Retinal pigment epithelial cell (primary cell): Measurements from ENCODE around the gene ADPRM.
A peak's percentile ranks its signal among the peaks of the same experiment; 100 is the strongest.
"Not testable (repeated sequence)": the region's sequence is repeated elsewhere in the genome, so short reads cannot be mapped to it uniquely, and the experiment has no call there.

ENCODE experiments used
- DNase-seq: peaks from one replicate; pipeline ENCODE4 v3.0.0-alpha.2; 2010; ENCODE audit warnings: low read depth
- H3K4me3 ChIP-seq: 2 replicates; pipeline ENCODE4 v1.5.1; 2011; ENCODE audit warnings: mild to moderate bottlenecking, low read length, control low read depth, moderate library complexity
- TF ChIP-seq, protein P1 (sequence below): conservative IDR thresholded peaks from 2 replicates; pipeline ENCODE4 v1.5.1; 2011; ENCODE audit warnings: low read depth, low read length, control low read depth, inconsistent platforms

ADPRM gene

DNA sequence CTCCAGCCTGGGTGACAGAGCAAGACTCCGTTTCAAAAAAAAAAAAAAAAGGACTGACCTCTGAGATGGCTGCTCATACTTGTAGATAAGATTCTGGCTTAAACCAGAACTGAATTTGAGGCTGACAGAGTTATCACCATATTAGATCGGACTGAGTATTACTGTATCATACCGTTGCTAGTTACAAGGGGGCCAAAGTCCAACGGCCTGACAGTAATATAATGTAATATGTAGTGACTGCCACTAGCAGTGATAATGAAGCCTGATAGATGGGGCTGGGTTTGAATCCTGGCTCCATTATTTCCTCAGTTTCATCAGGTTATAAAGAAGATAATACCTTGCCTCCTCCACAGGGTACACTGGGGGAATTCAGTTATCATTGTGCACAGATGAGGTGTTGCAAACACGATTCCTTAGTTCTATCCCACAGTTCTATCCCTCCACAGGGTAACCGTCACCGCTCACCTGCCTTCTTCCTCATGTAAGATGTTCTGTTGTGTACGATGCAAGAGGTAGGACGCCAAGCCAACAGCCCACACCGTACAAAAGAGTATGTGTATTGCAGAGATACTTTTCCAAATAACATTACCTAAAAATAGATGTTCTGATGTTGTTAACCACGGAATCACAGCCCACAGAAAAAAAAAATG, 27.3 kb downstream of the ADPRM start:
- H3K4me3 ChIP-seq, result no peak overlapping the region
- DNase-seq, result no peak
- TF ChIP-seq, protein P1, sequence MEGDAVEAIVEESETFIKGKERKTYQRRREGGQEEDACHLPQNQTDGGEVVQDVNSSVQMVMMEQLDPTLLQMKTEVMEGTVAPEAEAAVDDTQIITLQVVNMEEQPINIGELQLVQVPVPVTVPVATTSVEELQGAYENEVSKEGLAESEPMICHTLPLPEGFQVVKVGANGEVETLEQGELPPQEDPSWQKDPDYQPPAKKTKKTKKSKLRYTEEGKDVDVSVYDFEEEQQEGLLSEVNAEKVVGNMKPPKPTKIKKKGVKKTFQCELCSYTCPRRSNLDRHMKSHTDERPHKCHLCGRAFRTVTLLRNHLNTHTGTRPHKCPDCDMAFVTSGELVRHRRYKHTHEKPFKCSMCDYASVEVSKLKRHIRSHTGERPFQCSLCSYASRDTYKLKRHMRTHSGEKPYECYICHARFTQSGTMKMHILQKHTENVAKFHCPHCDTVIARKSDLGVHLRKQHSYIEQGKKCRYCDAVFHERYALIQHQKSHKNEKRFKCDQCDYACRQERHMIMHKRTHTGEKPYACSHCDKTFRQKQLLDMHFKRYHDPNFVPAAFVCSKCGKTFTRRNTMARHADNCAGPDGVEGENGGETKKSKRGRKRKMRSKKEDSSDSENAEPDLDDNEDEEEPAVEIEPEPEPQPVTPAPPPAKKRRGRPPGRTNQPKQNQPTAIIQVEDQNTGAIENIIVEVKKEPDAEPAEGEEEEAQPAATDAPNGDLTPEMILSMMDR, result no peak

DNA sequence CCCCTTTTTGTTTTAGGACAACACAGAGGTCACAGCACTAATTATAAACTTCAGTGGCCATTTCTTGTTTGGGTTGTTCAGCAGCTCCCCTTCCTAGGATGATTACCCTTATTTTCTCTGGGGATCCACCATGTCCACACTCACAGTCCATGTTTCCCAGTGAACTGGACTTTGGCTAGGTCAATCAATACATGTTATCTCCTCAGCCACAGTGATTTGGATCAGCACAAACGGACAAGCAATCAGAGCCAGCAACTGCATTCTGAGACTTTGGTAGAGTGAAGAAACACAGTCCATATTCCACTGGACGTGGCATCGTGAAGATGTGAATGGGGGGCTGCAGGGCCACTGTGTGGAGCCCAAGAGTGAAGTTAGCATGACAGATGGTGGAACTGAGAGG, 27.9 kb downstream of the ADPRM start:
- TF ChIP-seq, protein P1, result no peak
- no peak for DNase-seq
- H3K4me3 ChIP-seq, result no peak overlapping the region

DNA sequence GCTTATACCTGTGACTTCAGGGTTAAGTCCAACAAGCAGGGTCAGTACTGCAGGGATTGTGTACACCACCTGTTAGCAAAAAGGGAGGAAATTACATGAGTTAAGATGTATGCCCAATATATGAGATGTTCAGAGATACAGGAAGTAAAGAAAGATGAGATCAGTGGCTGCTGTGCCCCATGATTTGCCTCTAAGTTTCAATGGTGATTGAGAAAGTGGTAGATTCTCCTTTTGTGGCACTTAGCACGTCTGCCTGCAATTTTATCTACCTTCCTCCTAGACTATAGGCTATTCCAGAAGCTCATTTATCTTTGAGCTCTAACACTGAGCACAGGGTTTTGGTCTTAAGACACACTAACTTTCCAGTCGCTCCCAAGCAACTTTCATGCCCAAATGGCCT, 28.8 kb downstream of the ADPRM start:
- TF ChIP-seq, protein P1, result no peak
- no peak overlapping the region for H3K4me3 ChIP-seq
- DNase-seq, result no peak

DNA sequence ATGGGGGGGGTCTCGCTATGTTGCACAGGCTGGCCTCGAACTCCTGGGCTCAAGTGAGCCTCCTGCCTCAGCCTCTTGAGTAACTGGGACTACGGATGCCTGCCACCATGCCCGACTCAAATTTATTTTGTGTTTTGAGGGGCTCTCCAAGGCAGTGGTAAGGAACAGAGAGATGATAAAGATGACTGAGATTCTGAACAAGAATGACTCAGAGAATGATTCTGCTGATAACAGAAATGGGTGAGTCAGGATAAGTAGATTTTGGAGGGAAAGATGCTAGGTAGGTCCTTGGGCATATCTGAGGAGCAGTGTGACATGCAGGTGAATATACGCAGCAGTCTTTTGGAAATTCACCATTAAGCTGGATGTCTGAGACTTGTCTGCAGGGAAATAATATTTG, 29.8 kb downstream of the ADPRM start:
- H3K4me3 ChIP-seq, result no peak overlapping the region
- TF ChIP-seq, protein P1, result no peak
- DNase-seq, result no peak

DNA sequence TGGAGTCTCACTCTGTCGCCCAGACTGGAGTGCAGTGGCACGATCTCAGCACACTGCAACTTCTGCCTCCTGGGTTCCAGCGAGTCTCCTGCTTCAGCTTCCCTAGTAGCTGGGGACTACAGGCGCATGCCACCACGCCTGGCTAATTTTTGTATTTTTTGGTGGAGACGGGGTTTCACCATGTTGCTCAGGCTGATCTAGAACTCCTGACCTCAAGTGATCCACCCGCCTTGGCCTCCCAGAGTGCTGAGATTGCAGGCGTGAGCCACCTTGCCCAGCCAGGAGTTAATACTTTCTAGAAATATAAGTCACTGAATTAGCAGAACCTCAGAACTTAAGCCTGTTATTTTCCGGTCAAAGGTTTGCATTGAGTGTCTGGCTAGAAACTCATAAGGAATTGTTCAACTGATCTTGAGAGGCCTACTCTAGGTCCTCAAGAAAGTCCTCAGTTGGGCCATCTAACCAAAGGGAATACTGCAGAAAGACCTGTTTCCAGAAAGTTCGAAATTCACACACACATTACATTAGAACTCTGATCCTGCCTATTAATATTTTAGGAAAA, 31.0 kb downstream of the ADPRM start:
- TF ChIP-seq, protein P1, result no peak
- DNase-seq, result no peak
- H3K4me3 ChIP-seq, result no peak overlapping the region

DNA sequence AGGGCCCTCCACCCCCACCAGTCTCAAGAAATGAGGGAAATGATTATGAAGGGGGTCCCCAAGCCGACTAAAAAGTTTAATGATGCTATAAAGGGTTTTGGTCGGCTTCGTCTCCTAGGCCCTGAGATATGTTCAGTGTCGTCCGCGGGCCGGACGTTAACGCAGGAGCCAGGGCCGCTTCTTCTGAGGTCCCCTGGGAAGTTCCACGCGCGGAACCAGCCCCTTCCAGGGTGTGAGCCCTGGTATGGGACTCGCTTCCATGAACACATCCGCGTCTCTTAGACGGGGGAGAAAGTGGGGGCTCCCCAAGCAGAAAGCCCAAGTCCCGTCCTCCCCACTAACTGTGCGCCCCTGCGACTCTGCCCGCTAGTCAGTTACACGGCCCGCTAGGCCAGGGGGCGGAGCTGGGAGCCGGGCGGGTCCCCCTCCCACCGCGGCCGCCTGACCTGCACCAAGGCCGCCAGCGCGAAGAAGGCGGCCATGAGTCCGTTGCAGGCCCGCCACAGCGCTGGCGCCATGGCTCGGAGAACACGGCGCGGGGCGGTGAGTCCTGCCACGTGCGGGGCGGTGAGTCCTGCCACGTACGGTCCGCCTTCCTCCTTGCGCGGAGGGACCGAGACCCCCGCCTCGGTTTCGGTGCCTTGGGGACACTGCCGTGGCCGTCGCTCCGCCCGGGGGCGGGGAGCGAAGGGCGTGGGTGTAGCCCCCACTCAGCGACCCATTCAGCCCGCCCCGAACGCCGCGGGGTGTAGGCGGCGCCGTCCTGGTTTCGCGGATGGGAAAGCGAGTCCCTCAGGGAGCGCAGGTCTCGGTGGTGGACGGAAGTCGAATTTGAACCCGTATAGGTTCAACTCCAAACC, 32.2 kb downstream of the ADPRM start, which contains the start of gene TMEM220:
Gene TMEM220, minus strand, starts transcription at position 690 of the 860 bp plus-strand sequence. Its CDS starts 172 bp downstream, at position 518.
- TF ChIP-seq, protein P1, result no peak
- no peak for DNase-seq
- H3K4me3 ChIP-seq, result peak within 1 kb of the TSS; percentile 58

DNA sequence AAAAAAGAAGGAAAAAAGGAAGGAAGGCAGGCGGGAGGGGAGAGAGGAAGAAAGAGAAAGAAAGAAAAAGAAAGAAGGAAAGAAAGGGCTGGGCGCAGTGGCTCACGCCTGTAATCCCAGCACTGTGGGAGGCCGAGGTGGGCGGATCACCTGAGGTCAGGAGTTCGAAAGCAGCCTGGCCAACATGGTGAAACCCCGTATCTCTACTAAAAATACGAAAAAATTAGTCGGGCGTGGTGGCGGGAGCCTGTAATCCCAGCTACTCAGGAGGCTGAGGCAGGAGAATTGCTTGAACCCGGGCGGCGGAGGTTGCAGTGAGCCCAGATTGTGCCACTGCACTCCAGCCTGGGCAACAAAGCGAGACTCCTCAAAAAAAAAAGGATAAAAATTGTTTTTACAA, 32.9 kb downstream of the ADPRM start:
- not testable (repeated sequence) for DNase-seq
- H3K4me3 ChIP-seq, result peak overlapping the region; percentile 58
